ENCODE results near the gene KIF18B.

Gene KIF18B

DNA sequence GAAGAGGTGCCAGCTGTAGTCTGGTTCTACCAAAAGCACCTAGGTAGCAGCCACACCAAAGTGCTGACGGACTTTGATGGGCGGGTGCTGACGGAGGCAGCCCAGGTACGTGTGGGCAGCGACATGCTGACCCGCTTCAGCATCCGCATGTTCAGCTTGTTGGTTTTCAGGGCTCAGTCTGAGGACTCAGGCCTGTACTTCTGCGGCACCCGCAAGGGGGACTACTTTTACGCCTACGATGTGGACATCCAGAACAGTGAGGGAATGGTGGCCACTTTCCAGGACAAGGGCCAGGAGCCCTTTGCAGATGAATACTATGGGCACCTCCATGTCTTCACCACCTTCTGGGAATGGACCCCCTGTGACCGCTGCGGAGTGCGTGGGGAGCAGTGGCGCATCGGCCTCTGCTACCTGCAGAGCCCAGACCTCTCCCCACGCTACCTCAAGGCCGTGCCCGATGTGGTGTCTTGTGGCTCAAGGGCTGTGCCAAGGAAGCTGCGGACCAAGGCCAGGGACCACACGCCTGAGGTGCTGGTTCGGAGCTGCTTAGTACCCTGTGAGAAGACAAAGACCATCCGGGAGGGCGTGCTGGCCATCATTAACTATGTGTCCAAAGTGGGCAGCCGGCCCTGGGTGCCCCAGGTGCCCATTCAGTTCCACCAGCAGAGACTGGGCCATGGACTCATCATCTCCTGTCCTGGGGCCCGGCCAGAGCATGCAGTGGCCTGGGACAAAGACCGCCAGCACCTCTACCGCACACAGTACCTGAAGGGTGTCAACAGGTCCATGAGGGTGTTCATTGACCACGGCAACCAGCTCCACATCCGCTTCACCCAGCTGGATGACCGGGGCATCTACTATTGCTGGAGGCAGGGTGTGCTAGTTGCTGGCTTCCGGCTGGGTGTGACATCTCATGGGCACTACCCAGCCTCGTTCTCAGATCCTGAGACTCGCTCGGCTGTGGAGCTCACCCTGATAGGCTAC lies 43.3 kb downstream of the KIF18B start:
- no peak for DNase-seq

DNA sequence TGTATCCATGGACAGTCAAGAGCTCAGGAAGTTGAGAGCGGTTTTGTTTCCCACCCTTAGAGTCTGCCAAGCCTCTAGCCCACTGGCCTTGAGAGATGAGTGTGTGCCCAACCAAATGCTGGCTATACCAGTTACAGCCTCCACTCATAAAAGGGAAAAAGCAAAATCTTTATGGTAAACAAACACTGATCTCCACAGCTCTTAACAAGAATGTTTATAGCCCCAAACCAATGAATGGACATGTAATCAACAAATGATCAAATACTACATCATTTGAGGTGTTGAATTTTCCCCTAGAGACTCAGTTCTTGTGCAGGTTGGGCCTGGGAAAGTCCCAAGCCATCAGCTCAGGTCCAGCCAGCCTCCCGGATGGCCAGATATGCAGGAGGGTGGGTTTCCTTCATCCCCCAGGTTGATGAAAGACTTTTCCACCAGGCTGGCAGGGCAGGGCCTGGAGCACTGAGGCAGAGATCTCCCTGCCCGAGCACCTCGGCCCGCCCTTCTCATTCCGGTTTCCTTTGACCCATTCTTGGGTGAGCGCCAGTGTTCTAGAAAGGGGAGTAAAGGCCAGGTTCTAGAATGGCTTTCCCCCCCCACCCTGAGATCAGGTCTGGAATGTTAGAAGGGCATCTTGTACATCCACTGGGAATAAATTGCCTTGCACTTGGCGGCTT lies 44.4 kb downstream of the KIF18B start:
- DNase-seq, result no peak

DNA sequence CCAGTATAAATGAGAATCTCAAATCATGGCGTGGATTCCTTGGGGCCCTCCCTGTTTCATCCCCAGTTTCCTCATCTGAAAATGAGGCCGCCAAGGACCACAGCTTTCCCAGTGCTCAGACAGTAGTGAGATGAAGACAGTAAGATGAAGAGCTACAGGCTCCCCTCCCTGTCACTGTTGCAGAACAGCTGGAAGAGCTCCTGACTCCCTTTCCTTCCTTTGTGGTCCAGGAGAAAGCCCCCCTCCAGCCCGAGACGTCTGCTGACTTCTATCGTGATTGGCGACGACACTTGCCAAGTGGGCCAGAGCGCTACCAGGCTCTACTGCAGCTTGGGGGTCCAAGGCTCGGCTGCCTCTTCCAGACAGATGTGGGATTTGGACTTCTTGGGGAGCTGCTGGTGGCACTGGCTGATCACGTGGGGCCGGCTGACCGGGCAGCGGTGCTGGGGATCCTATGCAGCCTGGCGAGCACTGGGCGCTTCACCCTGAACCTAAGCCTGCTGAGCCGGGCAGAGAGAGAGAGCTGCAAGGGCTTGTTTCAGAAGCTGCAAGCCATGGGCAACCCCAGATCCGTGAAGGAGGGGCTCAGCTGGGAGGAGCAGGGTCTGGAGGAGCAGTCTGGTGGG lies 45.3 kb downstream of the KIF18B start:
- no peak for DNase-seq

DNA sequence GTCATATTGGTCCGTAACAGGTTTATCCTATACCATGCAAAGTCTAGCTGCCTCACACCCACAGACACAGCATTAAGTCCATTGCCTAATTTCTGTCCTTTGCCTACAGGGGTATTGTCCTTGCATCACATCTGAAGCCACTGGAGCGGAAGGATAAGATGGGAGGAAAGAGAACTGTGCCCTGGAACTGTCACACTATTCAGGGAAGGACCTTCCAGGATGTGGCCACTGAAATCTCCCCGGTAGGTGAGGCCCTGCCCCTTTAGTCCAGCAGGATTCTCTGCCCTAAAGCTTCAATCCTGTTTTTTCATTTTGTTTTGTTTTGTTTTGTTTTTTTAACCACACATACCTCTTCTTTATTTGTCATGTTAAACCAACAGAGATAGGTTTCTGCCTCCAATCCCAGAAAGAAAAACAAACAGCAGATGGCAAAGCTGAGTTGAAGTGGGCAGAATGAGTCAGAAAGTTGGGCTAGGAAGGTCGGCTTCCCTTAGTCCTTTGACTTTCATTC lies 46.1 kb downstream of the KIF18B start:
- no peak for DNase-seq

DNA sequence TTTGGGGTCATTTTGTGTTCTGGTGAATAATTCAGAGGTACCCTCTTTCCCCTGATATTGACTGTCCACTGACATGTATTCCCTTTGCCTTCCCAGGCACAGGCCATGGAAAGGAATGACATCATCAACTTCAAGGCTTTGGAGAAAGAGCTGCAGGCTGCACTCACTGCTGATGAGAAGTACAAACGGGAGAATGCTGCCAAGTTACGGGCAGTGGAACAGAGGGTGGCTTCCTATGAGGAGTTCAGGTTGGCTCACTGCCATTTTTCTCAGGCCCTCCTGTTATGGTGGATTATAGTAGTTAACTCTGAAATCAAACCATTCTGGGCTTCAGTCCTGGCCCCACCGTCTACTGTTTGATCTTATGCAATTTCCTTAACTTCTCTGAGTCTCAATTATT lies 46.7 kb downstream of the KIF18B start:
- DNase-seq, result no peak

DNA sequence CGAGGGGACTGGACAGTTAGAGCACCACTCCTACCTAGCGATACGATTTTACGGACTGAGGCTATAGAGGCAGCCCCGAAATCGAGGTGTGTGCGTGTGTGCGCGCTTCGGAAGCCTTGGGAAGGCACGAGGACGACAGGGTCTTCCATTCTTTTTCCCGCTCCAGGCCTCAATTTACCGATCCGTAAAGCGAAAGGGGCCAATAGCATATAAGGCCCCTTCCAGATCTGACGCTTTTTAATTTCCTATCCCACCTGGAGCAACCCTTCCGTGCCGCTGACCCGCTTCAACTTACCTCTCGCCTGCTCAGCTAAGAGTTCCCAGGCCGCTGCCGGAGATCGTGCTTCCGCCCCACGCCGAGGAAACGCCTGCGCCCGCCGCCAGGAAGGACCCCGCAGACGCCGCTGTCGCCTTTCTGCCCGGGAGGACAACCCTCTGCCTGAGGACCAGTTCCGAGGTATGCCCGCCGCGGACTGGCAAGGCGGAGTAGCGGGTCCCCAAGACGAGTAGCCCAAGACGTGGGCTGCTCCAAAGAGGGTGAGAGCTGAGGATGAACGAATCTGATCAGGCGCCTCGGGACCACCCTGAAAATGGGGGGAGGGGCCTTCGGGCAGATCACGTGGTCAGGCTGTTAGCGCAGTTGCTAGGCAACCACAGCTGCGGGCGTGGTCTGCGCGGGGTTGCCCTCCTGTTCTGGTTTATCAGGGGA lies 48.3 kb downstream of the KIF18B start, which contains the start of gene EFTUD2:
Gene EFTUD2 (minus strand): TSS at position 372 of the 709 bp plus-strand sequence. CDS start 4,924 bp downstream, outside the sequence.
- DNase-seq, result peak; percentile 92

DNA sequence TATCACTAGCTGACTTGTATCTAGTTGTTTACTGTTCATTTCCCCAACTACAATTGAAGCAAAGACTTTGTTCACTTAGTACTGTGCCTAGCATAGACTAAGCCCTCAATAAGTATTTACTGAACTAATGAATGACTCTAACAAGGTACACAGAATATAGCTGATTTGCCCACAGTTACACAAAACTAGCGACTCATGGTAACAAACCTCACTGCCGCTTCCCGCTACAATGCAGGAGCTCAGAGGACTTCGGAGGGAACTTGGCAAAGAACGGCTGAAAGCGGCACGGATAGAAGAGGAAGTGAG lies 48.9 kb downstream of the KIF18B start:
- no peak for DNase-seq

DNA sequence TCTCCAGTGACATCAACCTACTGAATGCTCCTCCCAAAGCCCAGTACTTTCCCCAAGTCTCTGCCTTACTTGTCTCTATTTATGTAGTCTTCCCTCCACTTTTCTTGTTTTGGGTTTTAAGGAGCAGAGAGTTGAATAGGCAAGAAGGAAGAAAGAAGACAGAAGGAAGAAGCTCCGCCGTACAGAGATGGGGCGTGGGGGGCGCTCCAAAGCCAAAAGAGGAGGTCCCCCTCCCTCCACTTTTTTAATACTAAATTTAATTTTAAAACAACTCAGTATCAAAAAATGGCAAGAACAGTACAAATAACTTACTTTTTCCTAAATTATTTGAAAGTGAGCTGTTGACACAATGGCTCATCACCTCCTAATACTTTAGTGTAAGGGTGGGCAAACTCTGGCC lies 52.9 kb downstream of the KIF18B start:
- no peak for DNase-seq

DNA sequence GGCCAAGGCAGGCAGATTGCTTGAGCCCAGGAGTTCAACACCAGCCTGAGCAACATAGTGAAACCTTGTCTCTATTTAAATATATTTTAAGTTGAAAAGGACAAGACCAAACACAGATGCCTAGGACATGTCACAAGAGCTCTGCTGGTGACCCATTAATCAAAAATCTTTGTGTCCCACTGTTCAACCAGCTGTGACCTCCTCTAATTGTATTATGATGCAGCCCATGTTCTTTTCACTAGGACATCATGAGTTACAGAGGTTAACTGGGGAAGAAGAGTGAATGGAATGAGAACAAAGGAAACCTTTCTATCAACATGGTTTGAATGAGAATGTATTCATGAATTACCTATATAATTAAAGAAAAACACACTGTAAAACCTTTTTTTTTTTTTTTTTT lies 55.3 kb downstream of the KIF18B start:
- DNase-seq, result no peak

DNA sequence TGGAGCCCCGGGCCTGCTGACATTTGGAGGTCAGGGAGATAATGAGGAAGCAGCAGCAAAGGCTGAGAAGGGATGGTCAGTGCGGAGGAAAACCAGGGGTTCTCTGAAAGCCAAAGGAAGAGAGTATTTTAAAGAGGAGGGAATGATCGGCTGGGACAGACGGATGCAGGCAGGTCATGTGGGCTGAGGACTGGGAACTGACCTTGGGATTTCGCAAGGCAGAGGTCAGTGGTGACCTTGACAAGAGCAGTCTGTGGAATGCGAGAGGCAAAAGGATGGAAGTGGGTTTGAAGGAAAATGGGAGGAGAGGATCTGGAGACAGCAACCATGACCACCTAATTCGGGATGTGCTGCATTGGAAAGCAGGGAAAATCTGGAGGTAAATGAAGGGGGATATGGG lies 58.6 kb downstream of the KIF18B start:
- DNase-seq, result no peak

DNA sequence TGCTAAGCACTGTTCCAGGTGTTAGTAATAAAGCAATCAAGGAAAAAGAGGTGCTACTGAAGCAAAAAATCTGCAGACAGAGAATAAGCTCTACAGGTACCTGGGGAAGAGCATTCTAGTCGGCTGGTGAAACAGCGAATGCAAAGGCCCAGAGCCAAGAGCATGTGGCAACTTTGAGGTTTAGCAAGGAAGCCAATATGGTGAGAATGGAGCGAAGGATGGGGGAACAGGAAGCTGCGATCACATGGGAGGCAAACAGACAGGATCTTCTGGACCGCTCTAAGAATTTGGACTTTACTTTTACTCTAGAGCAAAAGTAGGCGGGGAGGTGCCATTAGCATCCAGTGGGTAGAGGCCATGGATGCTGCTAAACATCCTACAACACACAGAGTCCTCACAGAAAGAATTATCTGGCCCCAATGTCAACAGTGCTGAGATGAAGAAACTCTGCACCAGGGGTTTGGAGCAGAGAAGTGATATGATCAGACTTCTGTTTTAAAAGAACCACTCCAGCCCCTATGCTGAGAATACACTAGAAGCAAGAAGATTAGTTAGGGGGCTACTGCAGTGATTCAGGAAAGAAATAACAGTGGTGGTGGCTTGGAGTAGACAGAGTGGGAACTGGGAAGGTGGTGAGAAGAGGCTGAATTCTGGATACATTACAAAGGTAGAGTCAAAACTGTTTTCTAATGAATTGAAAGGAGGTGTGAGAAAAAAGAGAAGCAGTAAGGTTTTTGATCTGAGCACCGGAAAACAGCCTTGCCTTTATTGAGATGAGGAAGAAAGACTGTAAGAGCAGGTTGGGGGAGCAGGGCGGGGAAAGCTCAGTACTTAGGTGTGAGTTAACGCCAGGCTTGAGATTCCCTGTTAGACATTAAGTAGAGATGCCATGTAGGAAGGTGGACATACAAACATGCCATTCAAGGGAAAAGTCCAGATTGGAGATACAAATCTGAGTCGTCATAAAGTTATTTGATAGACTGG lies 59.3 kb downstream of the KIF18B start:
- peak; percentile 43 for DNase-seq

DNA sequence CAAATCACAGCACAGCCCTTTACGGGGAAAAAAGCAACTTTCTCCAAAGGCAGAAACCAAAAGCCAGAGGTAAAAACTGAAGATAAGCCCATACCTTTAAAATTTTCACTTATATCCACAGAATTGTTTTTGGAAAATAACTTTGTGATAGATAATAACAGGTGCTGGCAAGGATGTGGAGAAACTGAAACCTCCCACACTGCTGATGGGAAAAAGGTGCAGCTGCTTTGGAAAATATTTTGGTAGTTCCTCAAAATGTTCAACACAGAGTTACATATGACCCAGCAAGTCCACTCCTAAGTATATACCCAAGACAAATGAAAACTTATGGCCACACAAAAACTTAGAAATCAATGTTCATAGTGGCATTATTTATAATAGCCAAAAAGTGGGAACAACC lies 60.6 kb downstream of the KIF18B start:
- DNase-seq, result no peak

DNA sequence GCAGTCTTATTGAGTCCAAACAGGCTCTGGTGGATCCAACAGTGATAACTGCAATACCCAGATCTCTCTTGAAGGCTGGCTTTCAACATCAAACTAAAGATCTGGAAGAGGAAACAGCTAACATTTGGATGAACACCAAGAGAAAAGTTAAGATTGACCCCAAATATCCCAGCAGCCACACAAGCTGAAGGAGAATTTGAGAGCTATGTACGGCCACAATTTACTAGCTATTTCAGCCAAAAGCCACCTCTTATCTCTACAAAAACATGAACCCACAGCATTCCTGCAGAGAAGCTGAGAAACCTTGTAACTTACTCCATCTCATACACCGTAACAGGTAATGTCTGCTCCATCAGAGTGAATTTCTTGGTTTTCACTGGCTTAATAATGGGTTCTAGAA lies 62.6 kb downstream of the KIF18B start:
- no peak for DNase-seq

DNA sequence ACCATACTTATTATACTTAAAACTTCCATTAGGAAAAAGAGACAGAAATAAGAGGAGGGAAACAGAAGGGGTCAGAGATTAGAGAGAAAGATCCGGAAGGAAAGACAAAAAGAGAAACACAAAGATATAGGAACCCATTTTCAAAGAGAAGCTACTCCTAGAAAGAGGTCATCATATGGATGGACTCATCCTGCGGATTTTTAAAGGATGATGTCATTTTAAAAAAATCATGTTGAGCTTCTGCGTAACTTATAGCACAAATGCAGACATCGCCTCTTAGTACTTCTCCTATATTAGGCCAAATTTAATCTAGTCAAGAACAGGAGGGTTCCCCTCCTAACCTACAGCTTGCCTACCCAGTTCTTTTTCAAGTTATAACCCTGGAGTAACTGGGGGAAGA lies 66.4 kb downstream of the KIF18B start:
- no peak for DNase-seq

DNA sequence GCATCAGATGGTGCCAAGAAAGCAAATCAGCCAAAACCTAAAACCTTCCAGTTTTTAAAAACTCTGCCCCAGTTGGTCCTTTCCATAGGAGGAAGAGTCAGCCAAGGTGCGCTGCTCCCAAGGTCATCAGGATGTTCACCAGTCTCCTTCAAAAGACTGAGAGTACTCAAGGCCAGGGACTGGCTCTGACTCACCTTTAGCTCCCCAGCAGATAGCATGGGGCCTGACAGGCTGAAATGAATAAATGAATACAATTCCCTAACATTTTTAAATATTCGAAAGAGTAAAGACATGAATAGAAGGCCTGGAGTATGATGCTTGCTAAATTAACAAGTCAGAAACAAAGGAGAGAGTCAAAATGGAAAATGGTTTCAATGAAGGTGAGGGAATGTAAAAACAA lies 67.5 kb downstream of the KIF18B start:
- DNase-seq, result no peak

DNA sequence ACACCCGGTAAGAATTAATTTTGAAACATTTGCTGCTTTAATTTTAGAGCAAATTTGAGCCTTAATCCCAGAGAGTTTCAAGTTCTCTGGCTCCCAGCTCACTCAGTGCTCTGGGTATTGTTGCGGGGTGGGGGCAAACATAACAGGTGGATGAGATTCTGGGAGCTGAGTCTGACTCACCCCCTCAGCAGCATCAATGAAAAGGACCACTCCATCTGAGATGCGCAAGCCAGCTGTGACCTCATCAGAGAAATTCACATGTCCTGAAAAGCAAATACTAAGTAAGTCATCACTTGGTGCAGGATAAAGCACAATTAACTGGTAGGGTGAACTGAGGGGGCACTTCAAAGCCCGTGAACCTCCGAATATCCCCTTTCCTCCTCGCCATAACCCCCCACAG lies 68.2 kb downstream of the KIF18B start:
- DNase-seq, result no peak

DNA sequence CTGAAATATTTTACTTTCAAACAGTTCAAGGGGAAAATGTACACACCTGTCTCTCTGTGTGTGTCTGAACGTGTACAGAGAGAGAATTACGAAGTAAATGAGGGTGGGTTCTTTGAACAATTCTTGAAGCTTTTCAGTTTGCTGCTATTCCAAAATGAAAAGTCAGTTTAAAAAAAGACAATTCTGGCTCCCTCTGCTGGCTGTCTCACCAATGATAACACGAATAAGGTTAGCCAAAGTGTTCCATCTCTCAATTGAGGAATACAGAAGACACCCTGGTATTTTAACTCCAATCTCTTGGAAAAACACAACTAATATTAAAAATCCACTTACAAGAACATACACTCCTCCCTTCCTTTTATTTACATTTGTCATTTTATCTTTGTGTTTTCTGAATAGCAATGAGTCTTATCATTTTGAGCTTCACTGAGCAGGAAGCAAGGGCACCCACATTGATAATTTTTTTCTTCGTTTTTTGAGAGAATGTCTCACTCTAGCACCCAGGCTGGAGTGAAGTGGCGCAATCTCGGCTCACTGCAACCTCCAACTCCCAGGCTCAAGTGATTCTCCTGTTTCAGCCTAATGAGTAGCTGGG lies 68.8 kb downstream of the KIF18B start:
- DNase-seq, result peak; percentile 47

DNA sequence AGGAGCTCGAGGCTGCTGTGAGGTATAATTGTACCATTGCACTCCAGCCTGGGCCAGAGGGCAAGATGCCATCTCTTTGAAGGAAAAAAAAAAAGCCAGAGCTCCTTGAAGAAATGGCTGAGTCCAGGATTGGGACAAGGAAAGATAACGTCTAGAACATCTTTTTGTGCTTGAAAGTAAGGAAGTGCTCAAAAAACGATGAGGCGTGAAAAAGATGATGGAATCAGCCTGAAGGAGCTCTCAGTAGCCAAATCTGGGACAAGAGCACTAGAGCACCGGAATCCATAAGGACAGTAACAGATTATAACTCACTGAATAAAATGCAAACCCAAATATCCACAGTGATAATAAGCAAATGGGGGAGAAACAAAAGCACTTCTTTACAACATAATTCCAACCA lies 70.5 kb downstream of the KIF18B start:
- DNase-seq, result no peak

DNA sequence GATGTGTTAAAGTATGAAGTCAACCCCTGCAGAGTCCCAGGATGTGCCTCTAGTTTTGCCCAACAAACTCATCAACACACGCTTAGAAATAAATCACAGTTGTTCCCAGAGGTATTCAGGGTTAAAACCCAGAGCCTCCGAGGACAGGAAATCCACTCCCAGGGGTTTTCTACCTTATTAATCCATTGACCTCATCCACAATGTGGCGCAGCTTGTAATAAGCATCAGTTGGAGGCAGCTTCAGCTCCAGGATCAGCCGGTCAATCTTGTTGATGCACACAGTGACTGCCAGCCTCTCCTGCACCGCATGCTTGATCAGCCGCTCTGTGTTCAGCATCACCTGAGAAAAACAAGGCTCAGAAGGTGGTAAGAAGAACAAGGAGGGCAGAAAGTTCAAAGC lies 71.8 kb downstream of the KIF18B start:
- DNase-seq, result no peak

Measured in CD4-positive, alpha-beta T cell treated with Interleukin-6 for 4 hours (primary cell).